ENCODE results near the gene VSTM5. TPM values are rescaled to one million over a fixed set of nuclear protein-coding genes. Genes with fewer than 3 reads are reported as not detected.

Gene VSTM5
- polyA plus RNA-seq, 3 donors: not detected

- intact Hi-C loops (cut with micrococcal nuclease): no loop called here
- no peaks in the 10 kb centered on the region for H3K36me3 ChIP-seq (replicated peaks in 1 of 2; ENCODE audit: control insufficient read depth in 1 of 2, insufficient read depth in 2 of 2, low read length in 2 of 2)
- no peaks in the 10 kb centered on the region for H3K36me3 Mint-ChIP-seq
- no peaks in the 10 kb centered on the region for H3K4me1 Mint-ChIP-seq
- no peak overlapping the region for H3K9ac ChIP-seq (ENCODE audit: insufficient read depth, low read length, poor library complexity, severe bottlenecking)
- H3K9me3 Mint-ChIP-seq: peaks cover 0 to 5% (median 0%) of the 10 kb centered on the region in 7 donors
- H3K4me1 ChIP-seq (ENCODE audit: control insufficient read depth in 1 of 2, insufficient read depth in 2 of 2, low read length in 2 of 2): no peaks in the 10 kb centered on the region
- DNase-seq: no peak
- H3K4me2 ChIP-seq (replicated peaks; ENCODE audit: extremely low read depth, low read length, poor library complexity, severe bottlenecking): no peak overlapping the region
- H3K9me3 ChIP-seq (replicated peaks in 1 of 2; ENCODE audit: control insufficient read depth in 1 of 2, insufficient read depth in 1 of 2, low read length in 2 of 2): no peaks in the 10 kb centered on the region
- no peak overlapping the region for H3K27ac ChIP-seq (ENCODE audit: low read depth in 1 of 2, low read length in 2 of 2)
- H3K4me3 Mint-ChIP-seq: no peak overlapping the region
- H3K27me3 Mint-ChIP-seq (ENCODE audit: low read depth in 3 of 3): peaks cover 0 to 4% (median 1%) of the 10 kb centered on the region in 3 donors
- H3K27me3 ChIP-seq (ENCODE audit: control insufficient read depth in 2 of 2, insufficient read depth in 2 of 2, low read length in 2 of 2): peaks cover 0 to 2% of the 10 kb centered on the region in 2 donors
- H2AFZ ChIP-seq (ENCODE audit: insufficient read depth, low read depth, low read length, poor library complexity, severe bottlenecking): no peak overlapping the region
- H3K79me2 ChIP-seq (ENCODE audit: insufficient read depth, low read length): no peaks in the 10 kb centered on the region
- H3K27ac Mint-ChIP-seq: no peak overlapping the region
- no peak overlapping the region for H3K4me3 ChIP-seq (replicated peaks in 1 of 3; ENCODE audit: low read depth in 2 of 3, low read length in 3 of 3)
- WGBS (ENCODE audit: insufficient coverage): 100% methylated on average over 1 of the region's 3 CpGs
- H4K20me1 ChIP-seq (ENCODE audit: insufficient read depth, low read length): no peaks in the 10 kb centered on the region
- no peak for TF ChIP-seq CTCF (IDR thresholded peaks at IDR 0.05)
Observed at GRCh38 chr11:93857413-93858120, 7.1 kb upstream of the VSTM5 start.

GRCh38 chr11:93852242-93852641 lies 1.8 kb upstream of the VSTM5 start:
- Histone ChIP-seq H4K20me1 (ENCODE audit: insufficient read depth, low read length) (no peaks in the 10 kb centered on the region), H3K4me2 (replicated peaks; ENCODE audit: extremely low read depth, low read length, poor library complexity, severe bottlenecking) (no peak overlapping the region), H3K27ac (ENCODE audit: low read depth in 1 of 2, low read length in 2 of 2) (no peak overlapping the region), H3K9me3 (replicated peaks in 1 of 2; ENCODE audit: control insufficient read depth in 1 of 2, insufficient read depth in 1 of 2, low read length in 2 of 2) (no peaks in the 10 kb centered on the region), H3K4me3 (replicated peaks in 1 of 3; ENCODE audit: low read depth in 2 of 3, low read length in 3 of 3) (no peak overlapping the region), H3K27me3 (ENCODE audit: control insufficient read depth in 2 of 2, insufficient read depth in 2 of 2, low read length in 2 of 2) (peaks cover 3 to 18% of the 10 kb centered on the region in 2 donors), H2AFZ (ENCODE audit: insufficient read depth, low read depth, low read length, poor library complexity, severe bottlenecking) (no peak overlapping the region), H3K36me3 (replicated peaks in 1 of 2; ENCODE audit: control insufficient read depth in 1 of 2, insufficient read depth in 2 of 2, low read length in 2 of 2) (no peaks in the 10 kb centered on the region), H3K4me1 (ENCODE audit: control insufficient read depth in 1 of 2, insufficient read depth in 2 of 2, low read length in 2 of 2) (peaks cover 0 to 8% of the 10 kb centered on the region in 2 donors), H3K9ac (ENCODE audit: insufficient read depth, low read length, poor library complexity, severe bottlenecking) (no peak overlapping the region), H3K79me2 (ENCODE audit: insufficient read depth, low read length) (no peaks in the 10 kb centered on the region)
- no peaks in the 10 kb centered on the region for H3K36me3 Mint-ChIP-seq
- peaks cover 11 to 24% (median 15%) of the 10 kb centered on the region in 3 donors for H3K27me3 Mint-ChIP-seq (ENCODE audit: low read depth in 3 of 3)
- H3K27ac Mint-ChIP-seq: no peak overlapping the region
- no peak for DNase-seq
- peaks cover 0 to 11% (median 0%) of the 10 kb centered on the region in 7 donors for H3K9me3 Mint-ChIP-seq
- H3K4me1 Mint-ChIP-seq: peaks cover 5% of the 10 kb centered on the region
- TF ChIP-seq CTCF (IDR thresholded peaks at IDR 0.05): no peak
- 100% methylated on average over 3 of the region's 5 CpGs for WGBS (ENCODE audit: insufficient coverage)
- no peak overlapping the region for H3K4me3 Mint-ChIP-seq
- intact Hi-C loops (cut with micrococcal nuclease): no loop called here
